Gastroesophageal sphincter (tissue), 3 donors: Measurements from ENCODE around the gene ZNF507.
"Not testable (repeated sequence)": the region's sequence is repeated elsewhere in the genome, so short reads cannot be mapped to it uniquely, and the experiment has no call there.

ENCODE experiments used
- CTCF ChIP-seq, 4 experiments: fragments of 200-600 bp in 2 of 4; fragments of 450-650 bp in 2 of 4; sonication (generic) in 1 of 4; IDR thresholded peaks; one replicate each; pipeline ENCODE4 v1.5.1; 2017 to 2019; ENCODE audit warnings: antibody characterized with exemption in 4 of 4, mild to moderate bottlenecking in 2 of 4, moderate library complexity in 2 of 4
- POLR2AphosphoS5 ChIP-seq: sonication (generic); formaldehyde crosslinking; IDR thresholded peaks from one replicate; pipeline ENCODE4 v1.6.1; 2017; ENCODE audit warnings: antibody characterized with exemption

DNA sequence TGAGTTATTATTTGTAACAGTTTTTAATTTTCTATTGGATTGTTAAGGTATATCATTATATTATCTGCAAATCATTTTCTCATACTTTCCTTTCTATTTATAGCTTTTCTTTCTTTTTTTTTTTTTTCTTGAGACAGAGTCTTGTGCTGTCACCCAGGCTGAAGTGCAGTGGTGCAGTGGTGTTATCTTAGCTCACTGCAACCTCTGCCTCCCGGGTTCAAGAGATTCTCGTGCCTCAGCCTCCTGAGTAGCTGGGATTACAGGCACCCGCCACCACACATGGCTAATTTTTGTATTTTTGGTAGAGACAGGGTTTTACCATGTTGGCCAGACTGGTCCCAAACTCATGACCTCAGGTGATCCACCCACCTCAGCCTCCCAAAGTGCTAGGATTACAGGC lies 29.0 kb downstream of the ZNF507 start:
- not testable (repeated sequence) for TF ChIP-seq CTCF (IDR thresholded peaks at IDR 0.05); POLR2AphosphoS5
